Uterus (tissue), 4 donors: ENCODE data around the gene CDKL1. TPM values are rescaled to one million over a fixed set of nuclear protein-coding genes. Genes with fewer than 3 reads are reported as not detected.
A peak's percentile ranks its signal among the peaks of the same experiment; 100 is the strongest.

Experiments
- DNase-seq, 2 donors: peaks; one replicate each; pipeline ENCODE4 v3.0.0-alpha.2; 2019 to 2020
- H3K27ac ChIP-seq, 2 donors: fragments of 200-600 bp; sonication (generic); 1 replicate in 1 of 2; 2 replicates in 1 of 2; pipeline ENCODE4 v1.5.1; 2016 to 2018
- H3K27me3 ChIP-seq, 2 donors: fragments of 200-600 bp; sonication (generic); one replicate each; pipeline ENCODE4 v1.5.1; 2018 to 2019; ENCODE audit warnings: control low read depth in 1 of 2
- H3K36me3 ChIP-seq, 2 donors: fragments of 200-600 bp; sonication (generic); one replicate each; pipeline ENCODE4 v1.5.1; 2019; ENCODE audit warnings: control low read depth in 1 of 2
- H3K4me1 ChIP-seq, 2 donors: fragments of 200-600 bp; sonication (generic); one replicate each; pipeline ENCODE4 v1.5.1; 2018 to 2019; ENCODE audit warnings: control low read depth in 1 of 2
- H3K4me3 ChIP-seq, 2 donors: fragments of 200-600 bp; sonication (generic); 1 replicate in 1 of 2; 2 replicates in 1 of 2; pipeline ENCODE4 v1.5.1; 2018 to 2019; ENCODE audit warnings: mild to moderate bottlenecking in 1 of 2
- H3K9me3 ChIP-seq, 2 donors: fragments of 200-600 bp; sonication (generic); one replicate each; pipeline ENCODE4 v1.5.1; 2019; ENCODE audit warnings: control low read depth in 1 of 2
- CTCF ChIP-seq, 4 experiments: fragments of 200-600 bp in 2 of 4; fragments of 450-650 bp in 2 of 4; sonication (generic) in 2 of 4; IDR thresholded peaks; one replicate each; pipeline ENCODE4 v1.5.1; 2016 to 2019; ENCODE audit warnings: antibody characterized with exemption in 4 of 4, mild to moderate bottlenecking in 2 of 4, moderate library complexity in 1 of 4
- POLR2A ChIP-seq, 2 donors: fragments of 450-650 bp; IDR thresholded peaks; one replicate each; pipeline ENCODE4 v1.6.1; 2016; ENCODE audit warnings: antibody characterized with exemption in 2 of 2, mild to moderate bottlenecking in 1 of 2, moderate library complexity in 1 of 2
- intact Hi-C: fragments of 100-400 bp; cut with DNase I; formaldehyde crosslinking; loops from one replicate; pipeline ENCODE4 v1.15.1; 2023; ENCODE audit warnings: low total_unique reads
- total RNA-seq, 4 donors: library from RNA; depleted of rRNA in 3 of 4; stranded (reverse); fragments of >200 nt in 3 of 4; gene quantifications; one replicate each; pipeline versions ENCODE4 v1.1.0 to v1.2.4, GENCODE V29; 2014 to 2023
- donor health status: DM: yes; HTN: yes; CAD: no.

The CDKL1 gene
- total RNA-seq, 4 donors from 2014 or later, result 6.8 to 38.1 (median 20.1) TPM

DNA sequence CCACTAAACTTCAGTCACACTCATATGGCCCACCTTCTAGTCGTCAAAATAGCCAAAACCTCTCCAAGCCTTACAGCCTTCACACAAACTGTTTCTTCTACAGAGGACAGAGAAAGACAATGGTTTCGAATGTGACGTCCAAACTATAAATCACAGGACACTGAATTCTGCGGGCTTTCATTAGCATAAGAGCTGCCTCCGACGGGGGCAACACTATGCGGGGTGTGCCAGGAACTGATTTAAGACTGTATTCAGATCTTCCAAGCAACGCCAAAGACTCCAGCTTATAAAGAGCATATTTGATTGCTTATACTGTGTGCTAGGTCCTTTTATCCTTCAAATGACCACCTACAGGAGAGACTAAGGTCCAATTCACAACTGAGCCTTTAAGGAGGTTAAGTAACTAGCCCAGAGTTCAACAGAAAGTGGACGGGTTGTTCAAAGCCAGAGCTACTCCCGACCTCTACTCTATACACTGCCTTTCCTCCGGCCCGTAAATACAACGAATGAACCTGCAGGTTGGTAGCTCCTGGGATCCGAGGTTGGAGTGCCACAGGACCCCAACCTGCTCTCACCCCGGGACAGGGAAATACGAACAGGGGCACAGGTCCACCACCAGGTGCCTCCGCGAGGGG is 85.2 kb downstream of the CDKL1 start:
- Histone ChIP-seq H3K27me3 (no peaks in the 10 kb centered on the region), H3K36me3 (no peaks in the 10 kb centered on the region), H3K4me1 (no peaks in the 10 kb centered on the region), H3K4me3 (peak overlapping the region; percentile 72 to 84), H3K9me3 (no peaks in the 10 kb centered on the region), H3K27ac (peak overlapping the region; percentile 82 to 92)
- DNase-seq, result no peak
- intact Hi-C loops, result no loop called here
- no peak for TF ChIP-seq POLR2A (IDR thresholded peaks at IDR 0.05)
- peak; percentile 20 to 65 (median 53) for TF ChIP-seq CTCF (IDR thresholded peaks at IDR 0.05)

DNA sequence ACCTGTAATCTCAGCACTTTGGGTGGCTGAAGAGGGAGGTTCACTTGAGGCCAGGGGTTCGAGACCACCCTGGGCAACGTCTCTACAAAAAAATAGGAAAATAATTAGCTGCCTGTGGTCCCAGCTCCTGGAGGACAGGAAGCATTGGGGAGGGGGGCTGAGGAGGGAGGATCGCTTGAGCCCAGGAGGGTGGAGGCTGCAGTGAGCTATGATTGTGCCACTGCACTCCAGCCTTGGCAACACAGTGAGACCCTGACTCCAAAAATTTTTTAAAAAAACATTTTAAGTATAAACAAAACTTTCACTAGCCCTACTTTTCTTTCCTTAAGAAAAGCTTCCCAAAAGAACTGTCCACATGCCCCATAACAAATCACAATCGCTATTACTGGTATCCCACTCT is 86.2 kb downstream of the CDKL1 start:
- Histone ChIP-seq H3K36me3 (no peaks in the 10 kb centered on the region), H3K27ac (no peak overlapping the region), H3K27me3 (no peaks in the 10 kb centered on the region), H3K4me1 (no peaks in the 10 kb centered on the region), H3K9me3 (no peaks in the 10 kb centered on the region), H3K4me3 (no peak overlapping the region)
- DNase-seq, result no peak
- TF ChIP-seq POLR2A (IDR thresholded peaks at IDR 0.05) (no peak), CTCF (IDR thresholded peaks at IDR 0.05) (no peak)
- intact Hi-C loops, result no loop called here

DNA sequence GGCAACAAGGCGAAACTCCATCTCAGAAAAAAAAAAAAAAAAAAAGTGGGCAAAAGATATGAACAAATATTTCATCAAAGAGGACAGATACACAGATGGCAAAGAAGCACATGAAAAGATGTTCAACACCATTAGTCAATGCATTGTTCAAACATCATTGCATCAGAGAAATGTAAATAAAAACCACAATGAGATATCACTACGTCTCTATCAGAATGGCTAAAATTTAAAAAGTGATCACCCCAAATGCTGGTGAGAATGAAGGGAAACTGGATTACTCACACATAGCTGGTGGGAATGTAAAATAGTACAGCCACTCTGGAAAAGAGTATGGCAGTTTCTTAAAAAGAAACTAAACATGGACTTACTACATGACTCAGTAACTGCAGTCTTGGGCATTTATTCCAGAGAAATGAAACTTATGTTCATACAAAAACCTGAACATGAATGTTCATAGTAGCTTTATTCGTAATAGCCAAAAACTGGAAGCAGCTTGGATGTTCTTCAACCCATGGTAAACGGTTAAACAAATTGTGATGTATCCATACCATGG is 88.2 kb downstream of the CDKL1 start:
- TF ChIP-seq POLR2A (IDR thresholded peaks at IDR 0.05) (no peak), CTCF (IDR thresholded peaks at IDR 0.05) (no peak)
- intact Hi-C loops, result no loop called here

GRCh38 chr14:50303744-50304471 is 92.8 kb downstream of the CDKL1 start:
- no peaks in the 10 kb centered on the region for H3K36me3 ChIP-seq
- no peak overlapping the region for H3K27ac ChIP-seq
- no peak overlapping the region for H3K4me3 ChIP-seq
- H3K4me1 ChIP-seq, result no peaks in the 10 kb centered on the region
- intact Hi-C loops, result no loop called here
- no peak for DNase-seq
- TF ChIP-seq CTCF (IDR thresholded peaks at IDR 0.05) (no peak), POLR2A (IDR thresholded peaks at IDR 0.05) (no peak)
- H3K27me3 ChIP-seq, result no peaks in the 10 kb centered on the region
- no peaks in the 10 kb centered on the region for H3K9me3 ChIP-seq

More for the DNA sequence above, 88.2 kb downstream of the CDKL1 start:
- no peak for DNase-seq
- no peaks in the 10 kb centered on the region for H3K9me3 ChIP-seq
- no peaks in the 10 kb centered on the region for H3K36me3 ChIP-seq
- no peak overlapping the region for H3K4me3 ChIP-seq
- H3K27ac ChIP-seq, result no peak overlapping the region
- H3K27me3 ChIP-seq, result no peaks in the 10 kb centered on the region
- no peaks in the 10 kb centered on the region for H3K4me1 ChIP-seq

- Histone ChIP-seq H3K4me3 (no peak overlapping the region), H3K4me1 (no peaks in the 10 kb centered on the region), H3K27me3 (no peaks in the 10 kb centered on the region), H3K27ac (no peak overlapping the region), H3K9me3 (no peaks in the 10 kb centered on the region), H3K36me3 (no peaks in the 10 kb centered on the region)
- intact Hi-C loops, result no loop called here
- TF ChIP-seq POLR2A (IDR thresholded peaks at IDR 0.05), result no peak
- no peak for TF ChIP-seq CTCF (IDR thresholded peaks at IDR 0.05)
- no peak for DNase-seq
Measured at GRCh38 chr14:50301914-50302313, 94.8 kb downstream of the CDKL1 start.
